Astrocyte of the cerebellum (primary cell): ENCODE results near the gene PRXL2A.

Experiments used
- DNase-seq: peaks from one replicate; pipeline ENCODE4 v3.0.0-alpha.2; 2011; ENCODE audit warnings: low read depth
- H3K4me3 ChIP-seq: 2 replicates; pipeline ENCODE4 v1.5.1; 2011; ENCODE audit warnings: mild to moderate bottlenecking, low read depth, low read length, moderate library complexity
- CTCF ChIP-seq: IDR thresholded peaks from 2 replicates; pipeline ENCODE4 v1.5.1; 2012; ENCODE audit warnings: low read length, low read depth, moderate library complexity, mild to moderate bottlenecking; ENCODE audit errors: missing control alignments
- in situ Hi-C: cut with HindIII; loops from 2 replicates; pipeline ENCODE4 v1.10.0; 2017; ENCODE audit warnings: low sequenced_read_pairs

The PRXL2A gene

DNA sequence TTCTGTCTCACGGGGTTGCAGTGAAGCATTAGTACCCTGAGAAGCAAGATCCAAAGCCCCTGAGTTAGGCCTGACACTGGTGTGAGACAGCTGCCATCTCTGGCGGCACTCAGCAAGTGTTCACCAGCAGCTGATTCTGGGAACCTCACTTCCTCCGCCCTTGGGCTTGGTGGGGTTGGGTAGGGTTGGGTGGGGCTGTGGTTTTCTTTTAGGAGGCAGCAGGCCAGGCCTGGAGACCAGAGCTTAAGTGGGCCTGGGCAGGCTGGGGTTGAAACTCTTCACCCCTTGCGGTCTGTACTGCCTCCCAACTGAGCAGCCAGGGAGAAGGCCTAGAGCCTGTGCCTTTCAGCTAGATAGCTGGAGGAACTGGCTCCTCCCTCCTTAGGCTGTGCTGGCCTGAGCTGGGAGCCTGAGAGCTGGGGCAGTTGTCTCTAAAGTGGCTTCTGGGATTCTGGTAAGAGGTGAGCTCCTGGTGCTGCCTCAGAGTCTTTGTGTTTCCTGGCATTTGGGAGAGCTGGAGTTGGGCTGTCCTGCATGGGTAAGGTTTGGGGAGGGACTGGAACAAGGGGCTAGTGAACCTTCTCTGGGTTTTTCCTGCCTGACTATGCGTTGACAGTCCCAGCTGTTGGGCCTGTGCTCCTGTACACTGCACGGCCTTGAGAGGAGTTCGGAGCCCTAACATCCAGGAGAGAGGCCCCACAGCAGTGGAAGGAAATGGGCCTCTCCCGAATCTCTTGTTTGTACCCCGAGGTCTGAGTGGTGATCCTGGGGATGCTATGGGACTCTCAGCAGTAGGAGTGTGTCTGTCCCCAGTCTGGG lies 50.9 kb downstream of the PRXL2A start:
- no peak for DNase-seq
- H3K4me3 ChIP-seq, result no peak overlapping the region
- peak; percentile 4 for TF ChIP-seq CTCF
- in situ Hi-C loops, result no loop called here

- in situ Hi-C loops, result no loop called here
- no peak for DNase-seq
- H3K4me3 ChIP-seq, result no peak overlapping the region
- no peak for TF ChIP-seq CTCF
Observed at GRCh38 chr10:80460399-80461207, 52.3 kb downstream of the PRXL2A start.

GRCh38 chr10:80461208-80462183 lies 53.1 kb downstream of the PRXL2A start:
- DNase-seq, result no peak
- no peak overlapping the region for H3K4me3 ChIP-seq
- TF ChIP-seq CTCF, result no peak
- in situ Hi-C loops, result no loop called here

GRCh38 chr10:80462299-80462980 lies 54.1 kb downstream of the PRXL2A start:
- in situ Hi-C loops, result no loop called here
- H3K4me3 ChIP-seq, result no peak overlapping the region
- DNase-seq, result no peak
- no peak for TF ChIP-seq CTCF

DNA sequence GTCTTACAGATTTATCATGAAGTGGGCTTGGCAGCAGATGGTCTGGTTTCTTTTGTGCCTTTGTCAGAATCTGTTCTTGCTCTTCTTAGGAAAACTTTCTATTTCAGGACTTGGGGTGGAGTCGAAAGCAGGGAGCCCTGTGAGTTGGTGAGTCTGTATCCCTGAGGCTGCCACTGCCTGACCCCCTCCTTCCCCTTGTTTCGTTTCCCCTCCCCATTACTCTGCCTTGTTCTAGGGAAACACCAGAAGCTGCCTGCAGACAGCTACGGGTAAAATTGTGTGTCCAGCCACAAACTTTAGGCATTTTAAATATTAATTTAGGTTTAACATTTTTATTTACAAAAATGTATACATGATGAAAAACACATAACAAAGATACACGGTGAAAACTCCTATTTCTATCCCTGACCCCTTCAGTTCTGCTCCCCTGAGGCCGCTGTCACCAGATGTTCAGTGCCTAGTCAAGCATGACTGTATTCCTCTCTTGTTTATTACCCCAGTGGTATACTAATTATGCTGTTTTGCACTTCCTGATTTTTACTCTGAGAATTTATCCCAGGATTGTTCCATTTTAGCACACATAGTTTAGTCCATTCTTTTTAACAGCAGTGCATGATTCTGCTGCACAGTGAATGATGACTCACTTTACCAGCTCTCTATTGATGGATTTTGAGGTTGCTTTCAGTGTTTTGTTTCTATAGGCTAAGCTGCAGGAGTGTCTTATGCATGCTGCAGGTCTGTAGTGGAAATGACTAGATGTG lies 54.8 kb downstream of the PRXL2A start:
- no peak for DNase-seq
- TF ChIP-seq CTCF, result no peak
- no peak overlapping the region for H3K4me3 ChIP-seq
- in situ Hi-C loops, result no loop called here
